ENCODE data around the gene FER.
"Not testable (repeated sequence)": the region's sequence is repeated elsewhere in the genome, so short reads cannot be mapped to it uniquely, and the experiment has no call there.

The FER gene

GRCh38 chr5:108801776-108802175, 54.1 kb downstream of the FER start:
- DNase-seq = no peak

GRCh38 chr5:108810717-108811116, 63.0 kb downstream of the FER start:
- no peak for DNase-seq

GRCh38 chr5:108813673-108814072, 66.0 kb downstream of the FER start:
- no peak for DNase-seq

- no peak for DNase-seq
These were observed 66.9 kb downstream of the FER start for GRCh38 chr5:108814551-108814950.

GRCh38 chr5:108818613-108819272, 71.0 kb downstream of the FER start:
- no peak for DNase-seq

- DNase-seq = no peak
These were observed 73.3 kb downstream of the FER start for GRCh38 chr5:108820983-108821382.

- no peak for DNase-seq
These were observed 74.7 kb downstream of the FER start for GRCh38 chr5:108822211-108822947.

GRCh38 chr5:108827131-108827530, 79.4 kb downstream of the FER start:
- no peak for DNase-seq

GRCh38 chr5:108830705-108831276, 83.1 kb downstream of the FER start:
- DNase-seq = no peak

GRCh38 chr5:108836492-108836891, 88.8 kb downstream of the FER start:
- no peak for DNase-seq

GRCh38 chr5:108842260-108842941, 94.7 kb downstream of the FER start:
- not testable (repeated sequence) for DNase-seq

- not testable (repeated sequence) for DNase-seq
These were observed 103.4 kb downstream of the FER start for GRCh38 chr5:108851129-108851528.

GRCh38 chr5:108857905-108858304, 110.2 kb downstream of the FER start:
- no peak for DNase-seq

- no peak for DNase-seq
These were observed 111.3 kb downstream of the FER start for GRCh38 chr5:108858959-108859358.

- no peak for DNase-seq
These were observed 114.5 kb downstream of the FER start for GRCh38 chr5:108862211-108862610.

- not testable (repeated sequence) for DNase-seq
These were observed 118.4 kb downstream of the FER start for GRCh38 chr5:108866097-108866496.

- no peak for DNase-seq
These were observed 120.0 kb downstream of the FER start for GRCh38 chr5:108867656-108868055.

- DNase-seq = no peak
These were observed 121.4 kb downstream of the FER start for GRCh38 chr5:108869066-108869465.

- no peak for DNase-seq
These were observed 128.8 kb downstream of the FER start for GRCh38 chr5:108876451-108876850.

- DNase-seq = no peak
These were observed 131.1 kb downstream of the FER start for GRCh38 chr5:108878756-108879155.

- DNase-seq = no peak
These were observed 133.4 kb downstream of the FER start for GRCh38 chr5:108881133-108881532.

GRCh38 chr5:108884736-108885135, 137.0 kb downstream of the FER start:
- no peak for DNase-seq

GRCh38 chr5:108898257-108898656, 150.6 kb downstream of the FER start:
- DNase-seq = no peak

- DNase-seq = no peak
These were observed 151.0 kb downstream of the FER start for GRCh38 chr5:108898707-108899106.

Measured in NCI-H187 treated with DMSO at 0.1 percent for 48 hours (cell line).